Suprapubic skin (tissue), 4 donors: ENCODE measurements around the gene ATP13A5. TPM values are rescaled to one million over a fixed set of nuclear protein-coding genes. Genes with fewer than 3 reads are reported as not detected.

Experiments
- DNase-seq, 2 donors: peaks; one replicate each; pipeline ENCODE4 v3.0.0-alpha.2; 2019; ENCODE audit warnings: low spot score in 2 of 2
- H3K27ac ChIP-seq: fragments of 200-600 bp; sonication (generic); one replicate; pipeline ENCODE4 v1.5.1; 2019
- H3K27me3 ChIP-seq: fragments of 200-600 bp; sonication (generic); one replicate; pipeline ENCODE4 v1.5.1; 2019
- H3K36me3 ChIP-seq: fragments of 200-600 bp; sonication (generic); one replicate; pipeline ENCODE4 v1.5.1; 2019
- H3K4me1 ChIP-seq: fragments of 200-600 bp; sonication (generic); one replicate; pipeline ENCODE4 v1.5.1; 2019
- H3K4me3 ChIP-seq: fragments of 200-600 bp; sonication (generic); one replicate; pipeline ENCODE4 v1.5.1; 2019; ENCODE audit warnings: mild to moderate bottlenecking
- H3K9me3 ChIP-seq: fragments of 200-600 bp; sonication (generic); one replicate; pipeline ENCODE4 v1.5.1; 2019
- EP300 ChIP-seq: sonication (generic); formaldehyde crosslinking; IDR thresholded peaks from one replicate; pipeline ENCODE4 v1.6.1; 2017; ENCODE audit warnings: antibody characterized with exemption
- POLR2A ChIP-seq, 2 donors: fragments of 450-650 bp; IDR thresholded peaks; one replicate each; pipeline ENCODE4 v1.6.1; 2017; ENCODE audit warnings: antibody characterized with exemption in 2 of 2, mild to moderate bottlenecking in 2 of 2, moderate library complexity in 2 of 2
- POLR2AphosphoS5 ChIP-seq, 3 donors: sonication (generic); formaldehyde crosslinking; IDR thresholded peaks; one replicate each; pipeline ENCODE4 v1.6.1; 2017; ENCODE audit warnings: antibody characterized with exemption in 3 of 3
- WGBS: methylation state at CpG from one replicate; pipeline ENCODE4 v1.1.5; 2018; 5-methylcytosine and 5-hydroxymethylcytosine counted together
- total RNA-seq, 4 donors: library from RNA; depleted of rRNA; stranded (reverse); fragments of >200 nt; gene quantifications; one replicate each; pipeline ENCODE4 v1.1.0, GENCODE V29; 2016
- TF ChIP-seq, protein P1 (sequence below), 2 donors: fragments of 200-600 bp in 1 of 2; fragments of 450-650 bp in 1 of 2; sonication (generic) in 1 of 2; IDR thresholded peaks; one replicate each; pipeline ENCODE4 v1.5.1; 2016 to 2019; ENCODE audit warnings: antibody characterized with exemption in 2 of 2, mild to moderate bottlenecking in 1 of 2, moderate library complexity in 1 of 2

ATP13A5 gene
- total RNA-seq, 4 donors from 2014 or later: 1.1 to 9.8 (median 4.2) TPM

DNA sequence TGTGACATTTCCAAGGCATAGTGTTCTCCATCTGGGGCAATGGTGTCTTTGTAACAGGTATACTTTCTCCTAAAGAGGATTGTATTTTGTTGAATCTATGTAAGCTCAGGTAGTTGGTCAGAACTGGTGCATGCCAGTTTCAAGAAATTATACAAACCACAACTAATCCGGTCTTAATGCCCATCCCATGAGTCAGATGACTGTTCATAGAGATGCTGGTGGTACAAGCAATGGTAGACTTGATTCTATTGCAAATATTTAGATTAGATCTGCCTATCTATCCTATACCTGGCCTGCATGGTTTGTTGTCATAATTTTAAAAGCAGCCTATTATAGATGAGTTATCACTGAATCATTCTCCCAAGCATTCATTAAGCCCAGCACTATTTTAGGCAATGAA, 43.5 kb downstream of the ATP13A5 start:
- H3K4me1 ChIP-seq: no peaks in the 10 kb centered on the region
- DNase-seq: no peak
- no peak for TF ChIP-seq POLR2A (IDR thresholded peaks at IDR 0.05)
- TF ChIP-seq, protein P1, sequence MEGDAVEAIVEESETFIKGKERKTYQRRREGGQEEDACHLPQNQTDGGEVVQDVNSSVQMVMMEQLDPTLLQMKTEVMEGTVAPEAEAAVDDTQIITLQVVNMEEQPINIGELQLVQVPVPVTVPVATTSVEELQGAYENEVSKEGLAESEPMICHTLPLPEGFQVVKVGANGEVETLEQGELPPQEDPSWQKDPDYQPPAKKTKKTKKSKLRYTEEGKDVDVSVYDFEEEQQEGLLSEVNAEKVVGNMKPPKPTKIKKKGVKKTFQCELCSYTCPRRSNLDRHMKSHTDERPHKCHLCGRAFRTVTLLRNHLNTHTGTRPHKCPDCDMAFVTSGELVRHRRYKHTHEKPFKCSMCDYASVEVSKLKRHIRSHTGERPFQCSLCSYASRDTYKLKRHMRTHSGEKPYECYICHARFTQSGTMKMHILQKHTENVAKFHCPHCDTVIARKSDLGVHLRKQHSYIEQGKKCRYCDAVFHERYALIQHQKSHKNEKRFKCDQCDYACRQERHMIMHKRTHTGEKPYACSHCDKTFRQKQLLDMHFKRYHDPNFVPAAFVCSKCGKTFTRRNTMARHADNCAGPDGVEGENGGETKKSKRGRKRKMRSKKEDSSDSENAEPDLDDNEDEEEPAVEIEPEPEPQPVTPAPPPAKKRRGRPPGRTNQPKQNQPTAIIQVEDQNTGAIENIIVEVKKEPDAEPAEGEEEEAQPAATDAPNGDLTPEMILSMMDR (IDR thresholded peaks at IDR 0.05): no peak
- TF ChIP-seq POLR2AphosphoS5 (IDR thresholded peaks at IDR 0.05): no peak
- no peak for TF ChIP-seq EP300
- H3K36me3 ChIP-seq: no peaks in the 10 kb centered on the region
- H3K9me3 ChIP-seq: no peaks in the 10 kb centered on the region
- no peak overlapping the region for H3K4me3 ChIP-seq
- 84% methylated on average over 1 of the region's 1 CpG for WGBS
- H3K27me3 ChIP-seq: no peaks in the 10 kb centered on the region
- no peak overlapping the region for H3K27ac ChIP-seq

DNA sequence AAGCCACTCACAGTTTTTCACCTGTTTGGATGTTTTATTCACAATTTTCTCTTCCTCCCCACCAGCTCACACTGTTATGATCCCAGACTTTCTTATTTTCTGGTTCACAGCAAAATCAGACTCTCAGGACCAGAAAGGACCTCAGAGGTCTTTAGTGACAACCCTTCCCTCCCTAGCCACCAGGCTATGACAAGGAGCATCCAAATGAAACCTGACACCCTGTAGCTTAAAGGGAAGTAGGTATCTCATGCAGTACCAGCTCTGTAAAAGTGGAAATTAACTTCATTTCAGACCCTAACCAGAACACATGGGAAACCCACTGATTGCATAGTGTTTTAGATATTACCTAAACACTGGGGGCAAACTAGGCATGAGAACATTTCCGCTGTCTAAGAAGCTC, 45.3 kb downstream of the ATP13A5 start:
- TF ChIP-seq, protein P1 (IDR thresholded peaks at IDR 0.05): no peak
- TF ChIP-seq EP300 (no peak), POLR2A (IDR thresholded peaks at IDR 0.05) (no peak)
- no peaks in the 10 kb centered on the region for H3K4me1 ChIP-seq
- whole genome bisulfite sequencing: 92% methylated on average over 1 of the region's 1 CpG
- no peaks in the 10 kb centered on the region for H3K36me3 ChIP-seq
- no peak overlapping the region for H3K27ac ChIP-seq
- no peaks in the 10 kb centered on the region for H3K27me3 ChIP-seq
- no peak overlapping the region for H3K4me3 ChIP-seq
- DNase-seq: no peak
- no peaks in the 10 kb centered on the region for H3K9me3 ChIP-seq

DNA sequence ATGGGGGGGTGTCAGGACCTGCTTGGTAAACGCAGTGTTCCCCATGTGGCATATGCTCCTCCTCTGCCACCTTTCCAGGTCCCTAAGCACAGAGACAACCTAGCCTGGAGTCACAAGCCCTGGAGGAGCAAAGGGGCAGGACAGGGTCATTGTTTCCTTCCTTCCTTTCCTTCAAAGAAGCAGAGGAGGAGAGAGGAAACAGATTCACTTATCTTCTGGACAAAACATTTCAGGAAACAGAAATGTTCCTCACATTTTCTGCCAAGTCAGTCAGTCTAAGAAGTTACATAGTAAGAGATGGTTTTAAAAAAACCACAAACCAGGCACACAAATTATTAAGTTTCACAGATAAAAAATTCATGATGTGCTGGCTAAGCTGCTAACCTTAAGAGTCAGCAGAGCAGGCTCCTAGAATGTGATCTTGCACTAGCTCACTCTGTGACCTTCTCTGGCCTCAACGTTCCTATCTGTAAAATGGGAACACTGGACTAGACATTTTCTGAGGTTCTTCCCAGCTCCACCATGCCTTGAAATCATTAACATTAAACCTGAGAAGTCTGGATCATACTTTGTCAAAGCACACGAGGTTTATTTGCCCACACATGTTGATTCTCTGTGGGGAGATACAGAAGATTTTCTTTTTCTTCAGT, 47.9 kb downstream of the ATP13A5 start:
- H3K4me3 ChIP-seq: no peak overlapping the region
- no peak for DNase-seq
- TF ChIP-seq, protein P1 (IDR thresholded peaks at IDR 0.05): no peak
- TF ChIP-seq POLR2AphosphoS5 (IDR thresholded peaks at IDR 0.05): no peak
- no peak for TF ChIP-seq POLR2A (IDR thresholded peaks at IDR 0.05)
- no peak for TF ChIP-seq EP300
- H3K4me1 ChIP-seq: no peaks in the 10 kb centered on the region
- 88% methylated on average over 3 of the region's 3 CpGs for WGBS
- no peaks in the 10 kb centered on the region for H3K9me3 ChIP-seq
- no peaks in the 10 kb centered on the region for H3K36me3 ChIP-seq
- no peaks in the 10 kb centered on the region for H3K27me3 ChIP-seq
- no peak overlapping the region for H3K27ac ChIP-seq

DNA sequence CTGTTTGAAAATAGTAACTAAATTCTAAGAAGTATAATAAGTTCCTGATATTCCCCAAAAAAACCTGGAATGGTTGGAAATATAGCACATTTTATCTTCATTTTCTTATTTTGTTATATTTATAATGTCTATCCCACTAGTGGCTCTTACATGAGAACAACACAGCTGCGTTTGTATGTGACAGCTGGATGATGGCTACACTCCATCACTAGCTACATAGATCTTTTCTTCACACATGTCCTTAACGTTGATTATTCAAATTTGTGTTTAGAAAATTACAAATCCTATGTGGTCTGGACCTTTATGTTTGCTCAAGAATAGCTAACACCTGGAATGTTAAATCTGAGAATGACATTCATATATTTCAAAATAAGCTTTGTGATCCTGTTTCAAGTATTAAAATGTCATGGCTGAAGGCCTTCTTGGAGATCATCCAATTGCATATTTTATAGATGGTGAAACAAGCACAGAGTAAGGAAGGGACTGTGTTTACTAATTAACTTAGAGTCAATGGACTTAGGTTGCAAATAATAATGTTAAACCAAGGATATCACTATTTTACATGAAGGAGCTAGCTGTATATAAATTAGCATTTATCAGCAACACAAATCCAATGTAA, 60.8 kb downstream of the ATP13A5 start:
- Histone ChIP-seq H3K4me3 (no peak overlapping the region), H3K9me3 (no peaks in the 10 kb centered on the region), H3K4me1 (no peaks in the 10 kb centered on the region), H3K36me3 (no peaks in the 10 kb centered on the region), H3K27me3 (no peaks in the 10 kb centered on the region), H3K27ac (no peak overlapping the region)
- WGBS: 43% methylated on average over 2 of the region's 2 CpGs
- TF ChIP-seq POLR2AphosphoS5 (IDR thresholded peaks at IDR 0.05) (no peak), EP300 (no peak), POLR2A (IDR thresholded peaks at IDR 0.05) (no peak)
- TF ChIP-seq, protein P1 (IDR thresholded peaks at IDR 0.05): no peak
- DNase-seq: no peak

DNA sequence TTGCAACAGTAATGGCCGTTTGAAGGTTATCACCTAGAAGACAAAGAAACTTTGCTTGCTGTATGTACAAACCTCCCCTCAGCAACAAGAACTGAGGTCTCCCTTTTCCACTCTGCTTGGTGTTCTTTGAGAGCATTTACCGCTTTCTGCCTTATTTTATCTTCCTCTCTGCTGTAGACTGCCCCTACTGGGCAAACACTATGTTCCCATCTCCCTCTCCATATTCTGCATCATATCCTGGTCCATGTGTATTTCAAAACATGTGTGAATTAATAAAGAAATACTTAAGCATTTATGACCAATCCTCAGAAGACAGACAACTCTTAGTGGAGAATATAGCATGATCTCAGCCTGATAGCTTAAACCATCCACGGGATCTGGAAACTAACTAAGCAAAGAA, 64.4 kb downstream of the ATP13A5 start:
- DNase-seq: no peak
- H3K36me3 ChIP-seq: no peaks in the 10 kb centered on the region
- no peaks in the 10 kb centered on the region for H3K27me3 ChIP-seq
- no peaks in the 10 kb centered on the region for H3K4me1 ChIP-seq
- H3K27ac ChIP-seq: no peak overlapping the region
- no peak overlapping the region for H3K4me3 ChIP-seq
- H3K9me3 ChIP-seq: no peaks in the 10 kb centered on the region
- WGBS: 89% methylated on average over 3 of the region's 3 CpGs
- TF ChIP-seq EP300: no peak
- TF ChIP-seq, protein P1 (IDR thresholded peaks at IDR 0.05): no peak
- TF ChIP-seq POLR2A (IDR thresholded peaks at IDR 0.05): no peak
- no peak for TF ChIP-seq POLR2AphosphoS5 (IDR thresholded peaks at IDR 0.05)
